ENCODE measurements around the gene ATG9A.

ATG9A gene

DNA sequence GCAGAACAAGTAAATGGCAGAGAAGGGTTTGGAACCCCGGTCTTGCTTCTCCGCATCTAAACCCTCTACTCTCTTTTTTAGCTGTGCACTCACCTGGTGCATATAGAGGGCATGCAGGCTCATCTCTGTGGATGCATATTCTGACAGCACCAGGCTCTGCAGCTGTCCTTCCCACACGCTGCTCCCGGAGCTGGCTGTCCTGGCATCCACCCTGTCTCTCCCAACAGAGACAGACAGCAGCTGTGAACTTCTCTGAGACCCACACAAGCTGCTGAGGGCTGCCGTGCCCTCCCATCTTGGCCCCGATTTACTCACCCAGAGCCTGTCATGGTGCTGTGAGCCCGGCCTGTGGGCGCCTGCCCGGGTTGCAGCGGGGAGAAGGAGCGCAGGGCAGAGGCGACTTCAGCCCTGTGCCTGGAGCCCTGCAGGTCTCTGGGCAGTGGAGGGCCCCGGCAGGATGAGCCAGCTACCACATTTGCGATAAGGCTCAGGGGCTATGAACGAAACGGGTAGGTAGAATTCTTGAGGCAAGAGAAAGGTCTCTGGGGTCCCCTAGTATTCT is 7.4 kb downstream of the ATG9A start:
- DNase-seq = no peak

DNA sequence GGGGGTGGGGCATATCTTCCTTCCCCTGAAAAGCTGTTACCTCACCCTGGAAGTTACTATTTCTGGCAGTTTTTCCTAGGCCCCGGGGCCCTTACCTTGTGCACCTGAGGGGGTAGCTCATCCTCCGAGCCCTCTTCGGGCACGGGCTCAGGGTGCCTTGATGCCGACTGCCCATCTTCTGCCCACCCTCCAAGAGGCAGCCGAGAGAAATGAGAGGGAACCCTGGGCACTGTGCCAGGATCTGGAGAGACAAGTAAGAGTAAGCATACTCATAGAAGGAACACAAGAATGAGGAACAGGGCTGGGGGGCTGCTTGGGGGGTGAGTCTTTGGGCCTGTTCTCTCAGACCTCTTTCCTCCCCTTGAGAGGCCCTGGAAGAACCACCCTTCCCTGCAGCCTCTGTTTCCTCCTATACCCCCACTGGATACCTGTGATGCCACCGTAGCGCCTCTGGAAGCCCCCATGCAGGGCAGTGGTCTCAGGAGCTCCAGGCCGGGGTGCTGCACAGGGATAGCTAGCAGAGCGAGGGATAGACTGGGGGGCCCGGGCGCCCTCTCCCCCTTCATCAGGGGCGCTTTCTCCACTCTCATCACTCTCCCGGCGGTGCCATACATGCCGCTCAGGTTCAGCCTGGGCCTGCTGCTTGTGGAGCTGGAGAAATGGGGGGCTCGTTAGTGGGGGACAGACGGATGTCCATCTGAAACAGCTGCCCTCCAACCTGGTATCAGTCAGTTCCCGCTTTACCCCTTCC is 8.6 kb downstream of the ATG9A start:
- DNase-seq = no peak

DNA sequence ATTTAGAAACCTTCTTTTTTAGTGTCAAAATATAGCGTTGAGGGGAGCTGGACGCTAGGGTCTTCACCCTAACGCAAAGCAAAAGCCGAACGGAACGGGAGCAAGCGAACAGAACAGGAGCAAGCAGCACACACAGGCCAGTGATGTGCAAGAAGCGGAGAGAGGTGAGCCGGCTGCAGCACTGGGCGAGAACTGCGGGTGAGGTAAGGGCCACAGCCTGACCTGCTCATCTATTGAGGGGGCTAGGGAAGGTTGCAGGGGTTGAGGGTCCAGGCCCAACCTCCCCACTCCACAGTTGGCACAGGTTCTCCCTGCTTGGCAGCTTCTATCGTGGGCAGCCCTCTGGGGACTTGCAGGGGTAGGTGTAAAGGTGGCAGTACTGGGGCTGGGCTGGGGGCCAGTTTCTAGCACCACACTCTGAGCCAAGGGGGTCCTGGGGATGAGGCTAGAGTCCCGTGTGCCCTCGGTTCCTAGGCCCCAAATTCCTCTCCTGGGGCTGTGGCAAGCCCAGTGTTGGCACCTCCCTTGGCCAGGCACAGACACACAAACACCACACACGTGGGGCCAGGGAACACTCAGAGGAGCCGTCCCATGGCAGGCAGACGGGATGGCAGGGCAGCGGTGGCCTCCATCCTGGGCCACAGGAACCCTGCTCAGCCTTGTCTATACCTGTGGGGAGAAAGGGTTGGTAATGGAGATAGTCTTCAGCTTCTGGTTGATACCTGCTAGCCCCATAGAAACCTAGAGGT is 9.5 kb downstream of the ATG9A start:
- DNase-seq = no peak

DNA sequence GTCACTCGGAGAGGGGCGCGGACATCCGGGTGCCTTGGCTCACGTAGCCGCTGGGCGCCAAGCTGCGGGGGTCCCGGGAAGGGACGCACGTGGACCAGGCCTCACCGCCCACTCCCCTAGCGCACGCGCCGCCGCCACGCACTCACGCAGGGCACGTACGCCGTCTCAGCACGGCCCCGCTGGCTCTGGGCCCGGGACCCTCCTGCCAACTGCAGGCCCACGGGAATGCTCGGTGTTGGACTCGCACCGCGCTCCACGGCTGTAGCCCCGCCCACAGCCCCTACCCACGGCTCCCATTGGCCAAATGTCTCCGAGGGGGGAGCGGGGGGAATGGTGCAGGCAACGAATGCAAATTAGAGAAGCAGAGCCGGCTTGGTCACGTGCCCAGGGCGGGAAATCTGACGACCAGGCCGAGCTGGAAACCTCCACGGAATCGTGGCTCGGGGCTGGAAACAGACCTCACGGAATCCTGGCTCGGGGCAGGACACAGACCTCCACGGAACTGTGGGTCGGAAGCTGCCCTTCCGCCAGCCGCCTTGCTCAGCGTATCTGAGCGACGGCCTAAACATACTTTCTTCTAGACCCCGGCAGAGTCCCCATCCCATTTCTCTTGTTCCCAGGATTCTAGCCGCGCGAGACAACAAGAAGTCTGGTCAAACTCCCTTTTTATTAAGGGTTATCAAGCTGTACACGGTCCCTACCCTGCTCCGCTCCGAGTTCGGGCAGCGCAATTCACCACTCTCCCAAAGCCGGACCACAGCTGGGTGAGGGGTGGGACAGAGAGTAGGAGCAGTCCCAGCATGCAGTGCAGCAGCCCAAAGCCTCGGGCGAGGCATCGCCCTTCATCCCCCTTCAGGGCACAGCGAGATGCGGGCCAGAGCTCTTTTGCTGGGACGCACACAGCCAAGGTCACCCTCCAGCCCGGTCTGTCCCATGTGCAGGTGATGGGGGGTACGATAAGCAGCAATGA is 10.4 kb downstream of the ATG9A start, which contains the start of gene ABCB6:
Gene ABCB6 (minus strand): TSS at position 227 of the 970 bp plus-strand sequence. CDS start 285 bp downstream, outside the sequence.
- peak; percentile 59 to 62 for DNase-seq

DNA sequence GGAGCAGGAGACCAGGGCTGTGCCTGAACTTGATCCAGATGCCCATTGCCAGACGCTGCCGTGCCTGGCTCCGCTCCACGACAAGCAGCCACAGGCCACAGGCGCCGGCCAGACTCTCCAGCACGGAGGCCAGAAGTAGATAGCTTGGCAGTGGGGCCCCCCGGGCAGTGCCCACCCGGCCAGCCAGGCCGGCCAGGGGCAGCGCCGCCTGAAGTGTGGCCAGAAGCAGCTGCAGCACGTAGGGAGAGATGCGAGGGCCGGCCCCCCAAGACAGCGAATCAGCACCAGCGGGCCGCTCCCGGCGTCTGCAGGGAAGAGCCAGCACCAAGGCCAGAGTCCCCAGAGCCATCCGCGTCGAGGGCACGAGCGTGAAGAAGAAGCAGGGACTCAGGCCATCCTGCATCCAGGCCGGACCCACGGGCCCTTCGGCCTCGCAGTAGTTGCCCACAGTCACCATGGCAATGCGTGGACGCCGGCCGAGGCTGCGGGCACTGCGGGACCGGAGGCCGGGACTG is 11.2 kb downstream of the ATG9A start:
- peak; percentile 23 to 25 for DNase-seq

DNA sequence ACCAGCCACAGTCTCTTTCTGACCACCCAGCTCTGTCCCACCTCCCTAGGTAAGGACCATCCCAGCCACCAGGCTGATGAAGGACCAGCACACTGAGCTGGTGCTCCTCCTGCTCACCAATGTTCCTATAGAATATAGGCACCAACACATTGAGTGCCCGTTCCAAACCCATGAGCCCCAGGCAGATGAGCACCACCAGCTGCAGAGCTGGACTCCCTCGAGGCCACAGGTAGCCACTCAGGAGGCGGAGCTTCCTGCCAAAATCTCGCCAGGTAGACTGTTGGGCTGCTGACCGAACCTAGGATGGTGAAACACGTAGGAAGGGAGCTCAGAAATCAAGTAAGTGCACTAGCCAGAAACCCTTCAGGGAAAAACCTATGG is 12.9 kb downstream of the ATG9A start:
- no peak for DNase-seq

DNA sequence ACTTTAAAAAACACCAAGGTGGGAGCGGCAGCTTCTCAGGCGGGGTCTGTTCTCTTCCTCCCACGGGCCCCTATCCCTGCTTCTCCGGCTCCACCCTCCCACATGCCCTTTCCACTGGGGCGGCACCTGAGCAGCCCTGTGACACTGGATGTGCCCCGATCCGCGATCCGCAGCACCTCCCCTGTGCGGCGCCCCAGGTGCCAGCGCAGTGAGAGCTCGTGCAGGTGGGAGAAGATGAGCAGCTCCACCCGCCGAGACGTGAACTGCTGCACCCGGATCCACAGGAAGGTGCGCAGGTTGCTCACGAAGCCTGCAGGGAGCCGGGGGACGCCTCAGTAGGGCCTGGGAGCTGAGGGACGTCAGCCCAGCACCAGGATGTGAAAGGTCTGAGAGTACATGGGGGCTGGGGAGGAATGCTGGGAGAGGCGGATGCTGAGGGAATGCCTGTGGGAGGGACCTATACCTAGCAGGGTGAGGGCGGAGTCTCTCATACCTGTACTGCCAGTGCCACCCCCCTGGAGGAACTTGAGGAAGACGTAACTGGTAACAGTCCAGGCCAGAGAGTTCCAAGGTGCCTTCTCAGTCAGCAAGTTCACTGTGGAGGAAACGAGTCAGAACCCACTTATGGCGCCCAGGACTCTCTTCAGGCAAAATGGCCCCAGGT is 13.4 kb downstream of the ATG9A start:
- no peak for DNase-seq

DNA sequence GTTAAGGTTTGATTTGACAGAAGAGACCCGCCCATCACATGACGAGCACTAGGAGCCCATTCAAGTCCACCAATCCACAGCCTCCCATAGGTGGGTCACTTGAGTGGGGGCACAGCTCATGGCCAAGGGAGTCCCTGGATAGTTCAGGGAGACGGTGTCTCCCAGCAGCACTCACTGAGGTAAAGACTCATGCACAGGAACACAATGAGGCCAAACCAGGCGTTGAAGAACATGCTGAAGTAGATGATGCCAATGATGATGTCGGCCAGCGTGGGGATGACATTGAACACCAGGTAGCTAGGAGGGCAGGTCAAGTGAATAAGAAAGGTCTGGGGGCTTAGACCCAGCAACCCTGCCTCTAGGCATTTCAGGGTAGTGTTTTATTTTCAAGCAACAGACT is 14.7 kb downstream of the ATG9A start:
- no peak for DNase-seq

DNA sequence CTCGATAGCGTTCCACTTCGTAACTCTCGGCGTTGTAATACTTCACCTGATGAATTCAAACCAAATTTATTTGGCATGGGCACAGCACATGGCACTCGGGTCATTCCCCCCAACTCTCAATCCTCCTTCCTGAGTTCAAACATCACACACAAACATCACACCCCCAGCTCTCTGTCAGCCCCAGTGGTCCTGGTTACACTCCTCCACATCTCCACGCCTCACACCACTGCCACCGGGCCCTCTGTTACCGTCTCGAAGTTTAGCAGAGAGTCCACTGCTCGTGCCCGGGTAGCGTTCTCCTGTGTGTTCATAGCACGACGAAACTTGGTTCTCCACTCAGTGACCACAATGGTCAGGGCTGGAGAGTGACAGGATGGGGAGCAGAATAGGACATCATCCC is 15.3 kb downstream of the ATG9A start:
- DNase-seq = no peak

DNA sequence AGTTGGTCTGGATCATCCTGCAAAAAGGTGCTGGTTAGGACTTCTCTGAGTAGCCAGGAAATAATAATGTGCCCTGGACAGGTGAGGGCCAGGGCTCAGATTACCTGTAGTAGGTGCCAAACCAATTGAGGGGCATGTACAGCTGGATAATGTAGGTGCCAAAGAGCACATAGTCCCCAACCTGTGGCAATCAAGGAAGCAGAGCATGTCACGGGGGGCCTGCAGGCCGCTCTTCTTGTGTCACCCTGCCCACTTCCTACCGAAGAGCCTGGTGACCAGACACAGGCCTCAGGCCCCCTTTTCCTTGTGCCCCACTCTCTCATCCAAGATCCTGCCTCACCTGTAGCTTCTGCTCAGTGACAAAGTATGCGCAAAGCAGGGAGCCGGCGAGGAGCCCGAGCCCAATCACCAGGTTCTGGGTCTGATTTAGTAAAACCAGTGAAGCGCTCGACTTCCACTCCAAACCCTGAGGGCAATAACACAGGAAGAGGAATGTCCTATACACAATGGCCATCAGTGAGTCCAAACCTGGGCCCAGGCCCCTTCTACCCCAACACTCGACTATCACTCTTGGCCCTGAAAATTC is 15.9 kb downstream of the ATG9A start:
- DNase-seq = no peak

DNA sequence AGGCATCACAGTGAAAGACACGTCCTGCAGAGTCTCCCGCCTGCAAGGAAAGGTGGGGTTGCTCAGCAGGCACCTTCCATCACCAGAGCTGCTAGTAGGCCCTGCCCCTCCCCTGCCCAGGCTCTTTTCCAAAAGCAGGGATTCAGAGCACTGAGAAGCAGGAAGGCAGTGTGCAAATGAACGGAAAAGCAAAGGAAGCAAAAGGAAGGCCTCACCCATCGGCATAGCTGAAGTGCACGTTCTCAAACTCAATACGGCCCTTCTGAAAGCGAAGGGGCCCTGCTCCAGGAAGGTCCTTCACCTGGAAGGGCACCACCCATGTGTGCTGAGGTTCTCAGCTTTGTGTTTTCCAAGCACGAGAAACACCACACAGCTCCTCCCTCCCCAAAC is 16.4 kb downstream of the ATG9A start:
- no peak for DNase-seq

DNA sequence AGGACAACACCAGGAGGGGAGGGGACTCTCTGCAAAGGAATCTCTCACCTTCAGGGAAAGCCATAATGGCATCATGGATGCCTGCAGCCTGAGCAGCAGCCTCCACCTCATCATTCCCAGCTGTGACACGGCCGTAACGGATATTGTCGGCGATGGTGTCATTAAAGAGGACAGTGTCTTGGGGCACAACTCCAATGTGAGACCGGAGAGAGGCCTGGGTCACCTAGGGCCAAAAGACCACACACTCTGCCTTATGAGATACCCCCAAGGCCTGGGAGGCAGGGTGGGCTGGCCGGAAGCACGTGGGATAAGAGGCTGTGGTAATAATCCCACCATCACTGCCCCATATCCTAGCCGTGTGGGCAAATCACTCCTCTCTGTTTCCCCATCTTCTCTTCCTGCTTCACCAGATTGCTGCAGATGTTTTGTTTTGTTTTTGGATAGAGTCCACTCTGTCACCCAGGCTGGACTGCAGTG is 18.5 kb downstream of the ATG9A start:
- no peak for DNase-seq

DNA sequence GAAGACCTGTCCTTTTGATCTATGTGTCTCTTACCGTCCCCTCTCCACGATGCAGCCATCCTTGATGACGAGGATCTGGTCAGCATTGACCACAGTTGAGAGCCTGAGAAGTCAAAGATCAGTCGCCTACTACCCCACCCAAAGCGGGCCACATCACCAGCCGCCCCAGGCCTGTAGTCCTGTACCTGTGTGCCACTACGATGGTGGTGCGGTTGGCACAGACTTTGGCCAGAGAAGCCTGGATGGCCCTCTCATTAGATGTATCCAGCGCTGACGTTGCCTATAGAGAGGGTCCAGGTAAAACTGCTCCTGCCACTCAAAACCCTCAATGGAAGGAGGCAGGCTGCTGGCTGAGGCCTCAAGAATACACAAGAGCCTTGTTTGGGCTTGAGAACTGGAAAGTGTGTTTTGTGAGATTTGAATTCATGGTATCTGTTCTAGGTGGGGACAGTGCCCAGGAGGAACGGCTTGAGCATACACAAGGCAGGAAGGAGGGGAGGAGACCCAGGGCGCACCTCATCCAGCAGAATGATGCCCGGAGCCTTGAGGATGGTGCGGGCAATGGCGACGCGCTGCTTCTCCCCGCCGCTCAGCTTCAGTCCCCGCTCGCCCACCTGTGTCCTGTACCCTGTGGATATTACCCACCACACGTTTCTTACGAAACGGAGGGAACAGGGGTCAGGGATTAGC is 19.1 kb downstream of the ATG9A start:
- DNase-seq = no peak

DNA sequence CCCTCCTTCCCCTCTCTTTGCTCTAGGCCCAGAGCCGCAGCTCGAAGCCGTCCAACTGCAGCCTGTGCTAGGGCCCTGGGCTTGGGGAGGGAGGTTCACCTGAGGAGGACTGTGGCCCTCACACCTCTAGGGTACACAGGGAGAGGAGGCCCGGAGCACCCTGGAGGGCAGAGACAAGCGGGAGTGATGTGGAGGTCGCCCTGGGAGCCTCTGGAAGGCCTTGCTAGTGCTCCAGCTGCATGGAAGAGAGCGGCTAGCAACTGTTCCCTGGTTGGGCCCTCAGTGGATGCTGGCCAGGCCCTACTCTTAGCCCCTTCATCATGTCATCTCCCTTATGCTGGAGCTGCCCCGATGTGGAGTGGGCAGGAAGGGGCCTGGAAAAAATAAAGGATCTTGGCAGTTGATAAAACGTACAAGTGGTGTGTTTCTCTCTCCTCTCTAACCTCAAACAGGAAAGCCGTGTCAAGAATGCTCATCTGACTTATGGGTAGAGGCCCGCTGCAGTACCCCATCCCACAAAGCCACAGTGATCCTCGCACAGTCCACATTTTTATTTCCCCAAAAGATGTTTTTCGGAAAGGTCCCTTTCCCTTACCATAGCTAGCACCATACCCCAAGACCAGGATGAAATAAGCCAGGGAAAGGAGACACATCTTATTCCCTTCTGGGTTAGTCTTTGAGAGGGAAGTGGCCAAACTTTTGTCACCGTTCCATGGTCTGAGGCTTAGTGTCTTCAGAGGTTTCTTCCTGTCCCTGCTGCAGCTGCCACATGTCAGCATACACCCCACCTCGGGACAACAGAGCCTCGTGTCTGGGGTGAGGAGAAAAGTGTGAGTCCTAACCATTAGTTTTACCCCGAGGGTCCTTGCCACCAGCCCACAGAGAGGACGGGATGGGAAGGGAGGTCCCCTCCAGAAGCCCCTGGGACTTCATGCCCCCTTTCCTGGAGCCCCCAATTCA is 19.9 kb downstream of the ATG9A start:
- no peak for DNase-seq

DNA sequence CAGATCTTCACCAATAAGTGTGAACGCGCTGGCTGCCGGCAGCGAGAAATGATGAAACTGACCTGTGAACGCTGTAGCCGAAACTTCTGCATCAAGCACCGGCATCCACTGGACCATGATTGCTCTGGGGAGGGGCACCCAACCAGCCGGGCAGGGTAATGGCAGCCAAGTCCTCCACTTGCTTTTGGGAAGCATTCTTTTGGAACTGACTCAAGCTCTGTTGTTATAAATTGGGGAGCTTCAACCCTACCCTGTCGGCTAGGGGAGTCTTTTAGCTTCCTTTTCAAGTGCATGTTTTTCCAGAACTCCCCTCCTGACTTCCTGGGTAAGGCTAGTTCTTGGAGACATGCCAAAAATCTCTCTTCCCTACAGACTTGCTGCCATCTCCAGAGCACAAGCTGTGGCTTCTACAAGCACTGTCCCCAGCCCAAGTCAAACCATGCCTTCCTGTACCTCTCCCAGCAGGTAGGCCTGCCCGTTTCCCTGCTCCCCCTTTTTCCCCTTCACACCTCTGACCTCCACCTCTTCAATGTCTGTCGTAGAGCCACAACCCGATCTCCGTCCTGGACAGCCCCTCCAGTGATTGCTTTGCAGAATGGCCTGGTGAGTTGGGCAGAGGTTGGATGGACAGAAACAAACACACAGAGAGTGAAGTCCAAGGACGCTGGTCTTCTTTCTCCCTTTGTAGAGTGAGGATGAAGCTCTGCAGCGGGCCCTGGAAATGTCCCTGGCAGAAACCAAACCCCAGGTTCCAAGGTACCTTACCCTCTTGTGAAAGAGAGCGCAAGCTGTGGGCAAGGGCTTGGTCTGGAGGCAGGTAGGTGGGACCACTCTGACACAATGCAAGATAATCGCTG is 21.3 kb downstream of the ATG9A start:
- no peak for DNase-seq

DNA sequence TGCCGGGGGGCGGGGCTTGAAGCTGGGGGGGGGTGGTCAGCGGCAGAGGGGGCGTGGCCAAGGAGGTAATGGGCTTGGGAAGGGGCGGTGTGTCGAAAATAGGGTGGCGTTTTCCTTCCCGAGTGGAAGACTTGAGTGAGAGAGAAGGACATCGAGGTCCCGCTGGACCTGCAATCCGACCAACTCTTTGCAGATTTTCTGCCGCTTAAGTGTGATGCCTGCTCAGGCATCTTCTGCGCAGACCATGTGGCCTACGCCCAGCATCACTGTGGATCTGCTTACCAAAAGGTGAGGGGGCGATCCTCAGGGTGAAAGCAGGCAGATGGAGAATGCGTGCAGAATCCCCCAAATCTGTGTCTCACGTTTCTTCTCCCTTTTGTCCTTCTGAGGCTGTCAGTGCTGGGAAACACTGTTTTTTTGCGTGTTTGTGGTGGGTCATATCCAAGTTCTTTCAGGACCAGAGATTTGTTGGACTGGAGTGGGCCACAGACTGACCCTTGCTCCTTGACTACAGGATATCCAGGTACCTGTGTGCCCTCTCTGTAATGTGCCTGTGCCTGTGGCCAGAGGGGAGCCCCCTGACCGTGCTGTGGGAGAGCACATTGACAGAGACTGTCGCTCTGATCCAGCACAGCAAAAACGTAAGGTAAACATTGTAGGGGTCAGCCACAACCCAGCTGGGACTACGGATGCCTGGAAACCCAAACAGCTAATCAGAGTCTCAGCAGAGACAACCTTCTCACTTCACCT is 22.1 kb downstream of the ATG9A start:
- no peak for DNase-seq

DNA sequence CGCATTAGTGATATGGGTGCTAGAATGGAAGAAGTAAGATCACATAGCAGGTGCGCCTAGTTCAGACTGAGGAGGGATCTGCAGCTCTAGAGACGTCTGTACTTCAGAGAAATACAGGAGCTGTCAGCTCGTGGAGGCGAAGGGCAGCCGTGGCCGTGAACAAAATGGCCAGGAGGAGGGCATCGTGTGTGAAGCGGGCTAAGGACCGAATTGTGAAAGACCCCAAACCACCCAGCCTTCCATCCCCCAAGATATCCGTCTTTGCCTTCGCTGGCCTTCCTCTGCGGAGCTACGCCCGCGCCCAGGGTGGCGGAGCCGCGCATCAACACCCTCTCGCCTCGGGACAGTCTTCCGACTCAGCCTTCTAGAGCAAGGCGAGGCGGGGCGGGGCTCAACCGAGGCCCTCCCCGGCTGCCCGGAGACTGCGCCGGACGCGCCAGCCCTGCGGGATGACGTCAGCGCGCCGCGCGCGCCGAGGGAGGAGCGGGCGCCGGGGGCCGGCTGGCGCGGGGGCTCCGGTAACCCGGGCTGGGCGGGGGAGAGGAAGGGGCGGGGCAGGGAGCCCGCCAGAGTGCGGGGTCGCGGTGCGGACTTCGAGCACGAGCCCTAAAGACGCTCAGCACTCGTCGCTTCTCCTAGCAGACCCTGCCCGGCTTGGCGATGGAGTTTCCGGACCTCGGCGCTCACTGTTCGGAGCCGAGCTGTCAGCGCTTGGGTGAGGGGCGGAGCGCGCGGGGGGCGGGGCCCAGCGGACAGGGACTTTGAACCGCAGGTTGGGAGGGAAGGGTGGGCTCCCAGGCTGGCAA is 22.9 kb downstream of the ATG9A start, which contains the start of gene ZFAND2B:
Gene ZFAND2B (plus strand): TSS at position 455 of the 806 bp plus-strand sequence. CDS start 206 bp downstream, at position 661.
- peak; percentile 91 to 93 for DNase-seq

All from inflammatory macrophage treated with lipopolysaccharide for 1 hour (primary cell).